ENCODE measurements around the gene FSTL4. TPM values are rescaled to one million over a fixed set of nuclear protein-coding genes. Genes with fewer than 3 reads are reported as not detected.

The FSTL4 gene
- total and polyA plus RNA-seq, 2 of the 4 experiments (the other 2 are of a cell fraction), result 0.18 TPM; not detected in 1

DNA sequence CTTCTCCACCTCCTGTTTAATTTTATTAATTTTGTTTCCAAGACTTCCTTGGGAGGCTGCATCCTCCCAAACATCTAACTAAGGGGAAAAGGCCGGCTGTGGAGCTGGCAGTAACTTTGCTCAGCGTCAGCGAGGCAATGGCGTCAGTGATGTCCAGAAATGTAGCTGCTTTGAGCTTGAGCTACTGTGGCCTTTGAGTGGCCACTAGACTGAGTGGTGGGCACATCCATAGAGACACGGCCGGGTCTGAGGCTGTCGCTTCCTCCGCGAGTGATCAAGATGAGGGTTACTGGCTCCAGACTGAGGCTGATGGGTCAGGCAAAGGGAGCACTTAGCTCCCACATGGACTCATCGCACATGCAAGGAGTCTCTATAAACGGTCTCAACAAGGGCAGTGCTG, 283.5 kb downstream of the FSTL4 start:
- Histone ChIP-seq H3K4me1 (ENCODE audit: control insufficient read depth, insufficient read depth, low read length) (no peaks in the 10 kb centered on the region), H3K79me1 (ENCODE audit: low read depth in 1 of 2, low read length in 2 of 2) (no peaks in the 10 kb centered on the region), H3K36me3 (ENCODE audit: control insufficient read depth, insufficient read depth, low read length) (no peaks in the 10 kb centered on the region), H2AK5ac (ENCODE audit: low read depth, low read length) (no peak overlapping the region), H4K5ac (ENCODE audit: low read depth, low read length) (no peak overlapping the region), H3K14ac (replicated peaks; ENCODE audit: low read depth, low read length) (no peak overlapping the region), H3K9me3 (ENCODE audit: control insufficient read depth, insufficient read depth, low read length) (no peaks in the 10 kb centered on the region), H2BK20ac (ENCODE audit: low read depth, low read length) (no peak overlapping the region), H4K8ac (ENCODE audit: low read depth in 2 of 2, low read length in 2 of 2) (no peak overlapping the region), H4K91ac (ENCODE audit: insufficient read depth, low read depth, low read length) (no peak overlapping the region), H2BK5ac (ENCODE audit: low read depth, low read length, poor library complexity, severe bottlenecking) (no peak overlapping the region), H3K56ac (ENCODE audit: extremely low read depth, insufficient read depth, low read length) (no peak overlapping the region), H2BK15ac (ENCODE audit: low read depth, low read length) (no peak overlapping the region), H2BK120ac (ENCODE audit: low read depth, low read length) (no peak overlapping the region), H2AK9ac (replicated peaks; ENCODE audit: low read depth, low read length, poor library complexity) (no peak overlapping the region), H3K27ac (ENCODE audit: insufficient read depth, low read length) (no peak overlapping the region), H3K23ac (ENCODE audit: low read depth, low read length) (no peak overlapping the region), H3K27me3 (ENCODE audit: control insufficient read depth, insufficient read depth, low read length) (peaks cover 32% of the 10 kb centered on the region), H3K9me1 (ENCODE audit: insufficient read depth, low read length) (no peaks in the 10 kb centered on the region), H3K18ac (ENCODE audit: low read depth, low read length) (no peak overlapping the region), H3K4me3 (ENCODE audit: insufficient read depth, low read depth, low read length) (no peak overlapping the region), H4K20me1 (ENCODE audit: insufficient read depth, low read length) (no peaks in the 10 kb centered on the region), H3K4me2 (ENCODE audit: low read depth, low read length) (no peak overlapping the region), H3K4ac (ENCODE audit: low read depth, low read length) (no peak overlapping the region), H2AFZ (replicated peaks; ENCODE audit: low read length, poor library complexity) (no peak overlapping the region), H3K9ac (ENCODE audit: low read depth, low read length) (no peak overlapping the region)
- no peak for TF ChIP-seq NFE2L2 (IDR thresholded peaks at IDR 0.05; ENCODE audit: low read depth, low read length)
- CTCF ChIA-PET, result no interaction called here
- intact Hi-C loops (cut with micrococcal nuclease) (no loop called here), in situ Hi-C loops (cut with MboI; ENCODE audit: low sequenced_read_pairs) (no loop called here), dilution Hi-C loops (cut with HindIII; ENCODE audit: low sequenced_read_pairs, unreplicated experiment) (no loop called here)
- no TSS peak for BruUV-seq (replicated peaks)
- 53% methylated on average over 3 of the region's 11 CpGs; no CpG with 5 or more reads in 1 of the 2 experiments for WGBS, 2 experiments (ENCODE audit: extremely low coverage in 2 of 2, insufficient read length in 1 of 2)
- DNase-seq (no peak), ATAC-seq (ENCODE audit: low read depth) (no peak)
- POLR2A ChIA-PET (ENCODE audit: unreplicated experiment), result no interaction called here

All from IMR-90 (cell line).